Esophagus squamous epithelium (tissue), 4 donors: ENCODE data around the gene UFSP2.

Source experiments
- CTCF ChIP-seq, 6 experiments: fragments of 450-650 bp in 4 of 6; fragments of 200-600 bp in 2 of 6; sonication (generic) in 2 of 6; IDR thresholded peaks; one replicate each; pipeline ENCODE4 v1.5.1; 2016 to 2019; ENCODE audit warnings: antibody characterized with exemption in 6 of 6, mild to moderate bottlenecking in 4 of 6, moderate library complexity in 4 of 6
- POLR2A ChIP-seq, 4 donors: fragments of 450-650 bp; IDR thresholded peaks; one replicate each; pipeline ENCODE4 v1.6.1; 2017; ENCODE audit warnings: antibody characterized with exemption in 4 of 4, mild to moderate bottlenecking in 4 of 4, moderate library complexity in 3 of 4

GRCh38 chr4:185456131-185456530 lies 30.4 kb upstream of the UFSP2 start:
- TF ChIP-seq CTCF (IDR thresholded peaks at IDR 0.05), result no peak
- TF ChIP-seq POLR2A (IDR thresholded peaks at IDR 0.05), result no peak
